ENCODE results near the gene RNF17.
"Not testable (repeated sequence)": the region's sequence is repeated elsewhere in the genome, so short reads cannot be mapped to it uniquely, and the experiment has no call there.

The RNF17 gene, protein sequence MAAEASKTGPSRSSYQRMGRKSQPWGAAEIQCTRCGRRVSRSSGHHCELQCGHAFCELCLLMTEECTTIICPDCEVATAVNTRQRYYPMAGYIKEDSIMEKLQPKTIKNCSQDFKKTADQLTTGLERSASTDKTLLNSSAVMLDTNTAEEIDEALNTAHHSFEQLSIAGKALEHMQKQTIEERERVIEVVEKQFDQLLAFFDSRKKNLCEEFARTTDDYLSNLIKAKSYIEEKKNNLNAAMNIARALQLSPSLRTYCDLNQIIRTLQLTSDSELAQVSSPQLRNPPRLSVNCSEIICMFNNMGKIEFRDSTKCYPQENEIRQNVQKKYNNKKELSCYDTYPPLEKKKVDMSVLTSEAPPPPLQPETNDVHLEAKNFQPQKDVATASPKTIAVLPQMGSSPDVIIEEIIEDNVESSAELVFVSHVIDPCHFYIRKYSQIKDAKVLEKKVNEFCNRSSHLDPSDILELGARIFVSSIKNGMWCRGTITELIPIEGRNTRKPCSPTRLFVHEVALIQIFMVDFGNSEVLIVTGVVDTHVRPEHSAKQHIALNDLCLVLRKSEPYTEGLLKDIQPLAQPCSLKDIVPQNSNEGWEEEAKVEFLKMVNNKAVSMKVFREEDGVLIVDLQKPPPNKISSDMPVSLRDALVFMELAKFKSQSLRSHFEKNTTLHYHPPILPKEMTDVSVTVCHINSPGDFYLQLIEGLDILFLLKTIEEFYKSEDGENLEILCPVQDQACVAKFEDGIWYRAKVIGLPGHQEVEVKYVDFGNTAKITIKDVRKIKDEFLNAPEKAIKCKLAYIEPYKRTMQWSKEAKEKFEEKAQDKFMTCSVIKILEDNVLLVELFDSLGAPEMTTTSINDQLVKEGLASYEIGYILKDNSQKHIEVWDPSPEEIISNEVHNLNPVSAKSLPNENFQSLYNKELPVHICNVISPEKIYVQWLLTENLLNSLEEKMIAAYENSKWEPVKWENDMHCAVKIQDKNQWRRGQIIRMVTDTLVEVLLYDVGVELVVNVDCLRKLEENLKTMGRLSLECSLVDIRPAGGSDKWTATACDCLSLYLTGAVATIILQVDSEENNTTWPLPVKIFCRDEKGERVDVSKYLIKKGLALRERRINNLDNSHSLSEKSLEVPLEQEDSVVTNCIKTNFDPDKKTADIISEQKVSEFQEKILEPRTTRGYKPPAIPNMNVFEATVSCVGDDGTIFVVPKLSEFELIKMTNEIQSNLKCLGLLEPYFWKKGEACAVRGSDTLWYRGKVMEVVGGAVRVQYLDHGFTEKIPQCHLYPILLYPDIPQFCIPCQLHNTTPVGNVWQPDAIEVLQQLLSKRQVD (N-terminal part only)
- 0 to 0.07 reads per million in 2 donors for total RNA-seq

DNA sequence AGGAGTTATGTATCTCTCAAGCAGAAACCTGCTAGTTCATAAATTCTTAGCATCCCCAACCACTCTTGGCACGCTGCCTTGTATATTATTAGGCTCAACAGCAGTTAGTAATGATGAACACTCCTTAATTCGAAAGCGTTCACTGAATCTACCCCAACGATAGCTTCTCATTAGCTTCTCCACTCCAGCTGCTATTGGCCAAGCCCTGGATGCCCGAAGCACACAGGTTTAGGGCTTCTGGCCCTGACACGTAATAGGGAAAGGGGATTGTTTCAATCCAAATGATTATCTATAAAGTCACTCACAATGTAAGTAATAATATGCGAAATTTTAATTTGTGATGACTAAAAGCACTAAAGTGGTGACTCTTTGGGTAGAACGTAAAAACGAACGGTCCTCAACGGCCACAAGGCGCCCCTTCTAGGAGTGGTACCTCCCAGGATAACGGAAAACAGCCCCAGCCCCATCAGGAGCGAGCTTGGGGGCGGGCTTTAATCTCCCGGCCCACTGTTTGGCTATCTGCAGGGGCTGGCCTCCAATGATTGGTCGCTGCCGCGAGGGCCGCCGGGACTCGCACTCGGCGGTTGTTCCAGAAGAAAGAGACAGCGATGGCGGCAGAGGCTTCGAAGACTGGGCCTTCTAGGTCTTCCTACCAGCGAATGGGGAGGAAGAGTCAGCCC, at the start of gene RNF17:
Gene RNF17, plus strand, starts transcription at position 574 of the 680 bp plus-strand sequence. Its CDS starts 35 bp downstream, at position 609.
- DNase-seq, result no peak

DNA sequence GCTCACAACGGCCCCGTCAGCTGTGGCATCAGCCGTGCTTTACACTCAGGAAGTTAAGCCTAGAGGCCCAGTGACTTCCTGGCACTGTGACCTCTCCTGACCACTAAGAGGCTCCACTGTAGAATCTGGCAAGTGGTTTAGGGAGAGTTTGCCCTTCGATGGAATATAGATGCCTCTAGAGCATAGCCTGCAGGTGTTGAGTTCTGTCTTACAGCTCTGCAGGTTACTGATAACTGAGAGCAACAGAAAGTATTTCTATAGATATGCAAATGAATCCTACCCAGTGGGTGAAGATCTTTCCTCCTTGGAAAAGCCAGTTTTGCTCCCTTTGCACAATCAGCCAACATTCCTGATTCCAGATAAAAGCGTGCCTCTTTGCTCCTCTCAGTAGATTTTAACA, 48.0 kb upstream of the RNF17 start:
- DNase-seq, result no peak

DNA sequence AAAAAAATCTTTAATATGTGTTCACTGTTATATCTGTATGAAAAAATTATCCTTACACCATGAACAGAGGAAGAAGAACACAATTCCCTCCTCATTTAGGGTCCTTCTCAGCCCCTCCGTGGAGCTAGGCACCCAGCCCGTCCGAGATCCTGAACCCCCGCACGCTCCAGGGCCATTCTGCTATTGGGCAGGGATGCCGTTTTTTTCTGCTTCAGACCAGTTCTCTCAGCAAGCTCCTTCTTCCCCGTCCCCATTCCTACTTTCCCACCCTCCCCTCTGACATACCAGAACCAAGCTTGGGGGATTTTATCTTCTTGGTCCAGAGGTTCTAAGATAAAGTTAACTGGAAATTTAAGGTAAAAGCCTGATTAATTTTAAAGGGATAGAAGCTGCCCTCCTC, 47.5 kb upstream of the RNF17 start:
- no peak for DNase-seq

DNA sequence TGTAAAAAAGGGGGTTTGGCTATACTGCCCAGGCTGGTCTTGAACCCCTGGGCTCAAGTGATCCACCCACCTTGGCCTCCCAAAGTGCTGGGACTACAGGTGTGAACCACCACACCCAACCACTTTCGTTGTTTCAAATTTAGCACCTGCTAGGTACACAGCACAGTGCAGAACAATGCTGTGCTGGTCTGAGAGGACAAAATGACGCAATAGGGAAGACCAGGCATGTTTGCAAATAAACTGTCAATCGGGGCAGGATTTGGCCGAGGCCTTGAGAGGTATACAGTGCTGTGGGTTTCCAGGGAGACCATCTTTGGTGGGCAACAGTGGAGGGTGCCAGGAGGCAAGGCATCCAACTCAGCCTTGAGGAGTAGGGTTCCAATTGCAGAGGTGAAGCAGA, 46.8 kb upstream of the RNF17 start:
- DNase-seq, result no peak

DNA sequence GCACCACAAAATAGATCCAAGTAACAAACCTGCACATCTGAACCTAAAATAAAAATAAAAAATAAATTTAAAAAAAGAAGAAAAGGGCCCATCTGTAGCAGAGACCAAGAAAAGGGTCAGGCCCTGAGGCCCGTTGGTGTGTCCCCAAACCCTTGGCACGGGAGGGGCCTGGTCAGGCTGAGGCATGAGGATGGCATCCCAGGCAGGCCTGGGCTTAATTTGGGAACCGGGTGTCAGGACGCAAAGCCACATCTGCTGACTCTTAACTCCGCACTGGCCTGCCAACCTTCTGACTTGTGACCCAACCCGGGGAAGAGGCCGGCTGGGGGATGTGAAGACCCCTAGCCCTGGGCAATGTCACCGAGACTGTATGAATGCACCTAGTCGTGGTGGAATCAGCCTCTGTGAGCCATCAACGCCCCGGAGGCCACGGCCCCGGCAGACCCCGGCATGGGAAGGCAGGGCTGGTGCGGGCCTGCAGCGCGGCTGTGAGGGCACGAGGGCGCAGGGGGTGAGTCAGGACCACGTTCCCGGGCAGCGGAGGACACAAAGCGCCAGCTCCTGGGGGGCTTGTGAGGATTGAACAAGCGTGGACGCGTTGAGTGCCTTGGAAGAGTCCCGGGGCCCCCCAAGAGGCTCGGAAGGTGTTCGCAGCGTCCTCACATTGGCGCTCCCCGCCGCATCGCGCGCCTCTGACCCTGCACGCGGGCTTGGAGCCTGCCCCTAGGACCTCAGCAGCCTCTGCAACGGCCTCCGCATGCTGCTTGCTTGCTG, 45.6 kb upstream of the RNF17 start:
- DNase-seq, result no peak

DNA sequence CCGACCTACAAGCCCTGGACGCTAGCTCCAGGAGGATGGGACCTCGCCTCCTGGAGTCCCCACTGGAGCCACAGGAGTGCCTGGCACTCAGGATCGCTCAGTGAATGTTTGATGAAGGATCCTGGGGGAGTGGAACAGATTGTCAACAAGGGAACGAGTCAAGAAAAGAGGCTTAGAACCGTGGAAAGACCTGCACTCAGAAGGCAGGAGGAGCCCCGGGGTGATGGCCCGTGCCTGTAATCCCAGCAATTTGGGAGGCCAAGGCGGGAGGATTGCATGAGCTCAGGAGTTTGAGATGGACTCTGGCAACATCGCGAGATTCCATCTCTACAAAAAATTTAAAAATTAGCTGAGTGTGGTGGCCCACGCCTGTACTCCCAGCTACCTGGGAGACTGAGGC, 44.8 kb upstream of the RNF17 start:
- DNase-seq, result no peak

DNA sequence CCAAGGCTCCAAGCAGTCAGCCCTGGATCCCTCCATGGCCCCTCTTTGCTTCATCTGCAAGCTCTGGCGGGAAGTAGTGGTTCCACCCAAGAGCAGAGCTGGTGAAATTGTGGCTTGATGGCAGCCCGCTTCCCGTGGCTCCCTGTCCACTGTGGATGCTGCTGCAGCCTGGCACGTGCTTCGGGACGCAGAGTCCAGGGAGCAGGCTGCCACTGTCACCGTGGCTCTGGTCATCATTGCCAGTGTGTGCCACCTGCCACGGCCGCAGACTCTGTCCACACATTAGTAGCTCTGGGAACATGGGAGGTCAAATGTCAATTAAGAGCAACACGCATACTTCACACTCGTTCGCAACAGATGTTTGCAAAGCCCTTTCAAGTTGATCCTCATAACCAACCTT, 40.8 kb upstream of the RNF17 start:
- no peak for DNase-seq

DNA sequence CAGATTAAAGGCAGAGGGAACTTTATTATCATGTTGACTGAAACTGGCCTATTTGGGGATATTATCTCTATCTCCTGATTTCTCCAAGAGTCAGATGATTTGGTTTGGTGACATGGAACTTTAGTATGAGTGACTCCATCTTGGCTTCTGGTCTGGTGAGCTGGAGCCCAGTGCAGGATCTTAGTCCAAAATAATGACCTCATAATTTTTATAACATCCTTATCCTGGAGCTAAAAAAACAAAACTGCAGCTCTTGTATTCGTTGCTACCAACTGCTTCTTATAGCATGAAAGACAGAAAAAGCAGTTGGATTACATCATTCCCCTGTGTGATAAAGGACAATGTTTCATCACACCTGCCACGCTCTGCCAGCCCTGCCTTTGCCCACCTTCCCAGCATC, 39.3 kb upstream of the RNF17 start:
- no peak for DNase-seq

DNA sequence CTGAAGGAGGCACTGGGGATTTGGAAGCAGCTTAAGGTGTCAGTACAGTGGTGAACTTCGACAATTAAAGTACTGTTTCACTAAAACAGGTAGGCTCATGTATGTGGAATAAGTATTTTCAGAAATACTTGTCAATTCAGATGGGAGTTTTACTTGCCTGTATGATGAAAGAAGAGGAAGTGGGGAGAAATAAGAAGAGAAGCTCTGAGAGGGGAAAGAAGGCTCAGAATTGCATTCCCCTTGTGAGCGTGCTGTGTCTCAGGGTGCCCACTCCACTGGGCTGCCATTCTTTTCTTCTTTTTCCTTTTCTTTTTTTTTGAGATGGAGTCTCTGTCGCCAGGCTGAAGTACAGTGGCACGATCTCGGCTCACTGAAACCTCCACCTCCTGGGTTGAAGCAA, 38.6 kb upstream of the RNF17 start:
- DNase-seq, result no peak

DNA sequence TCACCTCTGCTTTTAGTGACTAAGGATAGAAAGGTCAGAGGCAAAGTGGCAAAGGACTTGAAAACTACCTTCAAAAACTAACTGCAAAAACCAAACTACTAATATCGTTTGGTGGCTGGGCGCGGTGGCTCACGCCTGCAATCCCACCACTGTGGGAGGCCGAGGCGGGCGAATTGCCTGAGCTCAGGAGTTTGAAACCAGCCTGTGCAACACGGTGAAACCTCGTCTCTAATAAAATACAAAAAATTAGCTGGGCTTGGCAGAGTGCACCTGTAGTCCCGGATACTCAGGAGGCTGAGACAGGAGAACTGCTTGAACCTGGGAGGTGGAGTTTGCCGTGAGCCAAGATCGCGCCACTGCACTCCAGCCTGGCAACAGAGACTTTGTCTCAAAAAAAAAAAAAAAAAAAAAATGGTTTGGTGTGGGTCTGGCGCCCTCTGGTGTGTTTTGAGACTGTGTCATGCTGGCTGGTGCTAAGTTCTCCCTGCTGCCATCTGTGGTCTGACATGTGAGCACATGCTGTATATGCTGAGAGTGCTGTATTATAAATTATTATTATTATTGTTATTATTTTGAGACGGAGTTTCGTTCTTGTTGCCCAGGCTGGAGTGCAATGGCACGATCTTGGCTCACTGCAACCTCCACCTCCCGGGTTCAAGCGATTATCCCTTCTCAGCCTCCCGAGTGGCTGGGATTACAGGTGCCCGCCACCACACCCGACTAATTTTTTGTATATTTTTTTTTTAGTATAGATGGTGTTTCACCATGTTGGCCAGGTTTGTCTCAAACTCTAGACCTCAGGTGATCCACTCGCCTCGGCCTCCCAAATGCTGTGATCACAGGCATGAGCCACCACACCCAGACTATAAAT, 36.0 kb upstream of the RNF17 start:
- peak; percentile 54 for DNase-seq

DNA sequence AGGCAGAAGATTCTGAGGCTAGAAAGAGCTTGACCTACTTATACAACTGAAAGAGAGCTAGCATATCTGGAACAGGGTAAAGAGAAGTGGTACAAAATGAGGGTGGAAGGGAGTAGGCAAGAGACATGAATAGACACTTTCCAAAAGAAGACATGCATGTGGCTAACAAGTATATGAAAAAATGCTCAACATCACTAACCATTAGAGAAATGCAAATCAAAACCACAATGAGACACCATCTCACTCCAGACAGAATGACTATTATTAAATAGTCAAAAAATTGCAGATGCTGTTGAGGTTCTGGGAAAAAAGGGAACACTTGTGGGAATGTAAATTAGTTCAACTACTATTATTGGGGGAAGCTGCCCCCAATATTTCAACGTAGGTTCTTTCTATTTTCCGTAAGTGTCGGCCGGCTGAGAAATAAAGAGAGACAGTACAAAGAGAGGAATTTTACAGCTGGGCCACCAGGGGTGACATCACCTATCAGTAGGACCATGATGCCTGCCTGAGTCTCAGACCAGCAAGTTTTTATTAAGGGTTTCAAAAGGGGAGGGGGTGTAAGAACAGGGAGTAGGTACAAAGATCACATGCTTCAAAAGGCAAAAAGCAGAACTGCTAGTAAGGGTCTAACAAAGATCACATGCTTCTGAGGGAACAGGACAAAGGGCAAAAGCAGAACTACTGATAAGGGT, 32.9 kb upstream of the RNF17 start:
- DNase-seq, result not testable (repeated sequence)

DNA sequence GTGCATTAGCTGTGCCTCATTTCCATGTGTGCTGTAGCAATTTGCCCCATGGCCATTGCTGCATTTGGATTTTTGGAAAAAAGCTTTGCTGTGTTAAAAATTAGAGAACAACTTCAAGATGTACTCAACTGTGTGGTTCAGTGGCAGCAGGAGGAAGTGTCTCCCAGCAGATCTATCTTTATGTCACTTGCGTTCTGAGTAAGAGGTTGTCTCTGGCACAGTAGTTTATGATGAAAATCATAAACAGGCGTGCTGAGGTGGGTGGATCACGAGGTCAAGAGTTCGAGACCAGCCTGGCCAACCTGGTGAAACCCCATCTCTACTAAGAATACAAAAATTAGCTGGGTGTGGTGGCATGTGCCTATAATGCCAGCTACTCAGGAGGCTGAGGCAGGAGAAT, 29.0 kb upstream of the RNF17 start:
- DNase-seq, result no peak

DNA sequence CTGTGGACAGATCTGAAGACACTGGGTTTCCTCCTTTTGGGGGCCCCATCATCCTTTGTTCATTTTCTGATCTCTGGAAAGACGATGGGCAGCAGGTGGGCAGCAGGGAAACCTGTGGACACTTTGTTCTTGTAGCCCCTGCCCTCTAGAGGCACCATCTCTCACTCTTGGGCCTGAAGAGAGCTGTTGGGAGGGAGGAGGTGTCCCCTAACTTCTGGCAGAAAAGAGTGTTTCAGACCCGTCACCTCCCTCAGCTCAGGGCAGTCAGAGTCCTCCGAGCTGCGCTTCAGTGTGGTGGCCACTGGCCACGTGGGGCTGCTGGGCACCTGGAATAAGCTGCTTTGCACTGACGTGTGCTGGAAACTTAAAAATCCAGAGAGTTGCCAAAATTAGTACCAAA, 26.9 kb upstream of the RNF17 start:
- no peak for DNase-seq

DNA sequence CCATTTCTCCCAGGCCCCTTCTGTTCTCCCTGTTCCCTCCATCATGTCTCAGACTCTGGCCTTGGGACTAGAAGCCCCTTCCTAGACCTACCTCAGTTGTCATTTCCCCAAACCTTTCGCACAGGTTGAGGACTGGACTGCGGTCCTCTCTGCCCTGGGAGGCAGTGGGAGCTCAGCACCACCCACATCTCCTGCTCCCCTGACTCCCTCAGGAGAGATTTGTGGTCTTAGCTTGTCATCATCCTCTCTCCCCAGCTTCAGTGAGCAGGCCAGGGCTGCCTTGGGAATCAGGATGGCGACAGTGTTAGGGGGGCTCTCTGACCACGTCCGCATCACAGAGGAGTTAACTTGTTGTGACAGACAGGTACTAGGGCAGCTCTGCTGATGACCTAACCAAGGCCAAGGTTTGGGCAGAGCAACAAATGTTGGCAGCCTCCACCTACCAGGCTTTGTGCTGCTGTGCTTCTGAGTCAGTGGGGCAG, 25.6 kb upstream of the RNF17 start:
- DNase-seq, result no peak

DNA sequence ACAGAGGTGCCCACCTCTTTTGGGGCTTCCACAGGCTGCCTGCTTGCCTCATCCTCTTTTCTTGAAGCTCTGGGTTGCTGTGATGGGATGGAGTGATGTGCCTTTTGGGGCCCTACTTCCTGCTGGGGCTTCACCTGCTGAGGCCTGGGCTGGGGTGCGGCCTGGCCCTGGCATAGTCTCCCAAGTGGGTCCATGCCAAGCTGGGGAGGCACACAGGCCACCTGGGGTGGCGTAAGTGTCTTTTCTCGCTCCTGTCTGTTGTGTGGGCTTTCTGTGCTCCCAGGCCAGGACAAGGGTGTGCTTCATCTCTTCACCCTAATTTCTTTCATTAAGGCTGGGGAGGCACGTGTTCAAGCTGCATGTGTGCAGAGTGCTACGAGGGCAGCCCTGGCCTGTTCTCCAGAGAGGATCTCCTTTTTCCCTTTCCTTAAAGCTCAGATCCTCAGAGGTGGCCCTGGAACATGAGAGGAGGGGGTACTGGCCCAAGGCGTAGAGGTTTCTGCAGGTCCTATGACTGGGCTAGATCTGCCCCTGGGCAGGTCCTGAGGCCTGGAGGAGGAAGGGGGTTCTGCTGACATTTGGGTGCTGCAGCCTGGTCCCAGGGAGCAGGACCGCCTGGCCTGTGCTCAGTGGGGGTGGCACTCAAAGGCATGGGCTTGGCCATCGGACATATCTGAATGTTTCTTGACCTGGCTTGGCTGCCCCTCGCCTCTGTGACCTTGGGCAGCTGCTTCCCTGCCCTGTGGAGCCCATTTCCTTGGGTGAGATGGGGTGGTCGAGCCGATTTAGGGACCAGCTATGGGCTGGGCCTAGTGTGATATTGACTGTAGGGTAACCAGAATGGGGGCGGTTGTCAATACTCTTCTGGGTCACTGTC, 23.7 kb upstream of the RNF17 start:
- no peak for DNase-seq

DNA sequence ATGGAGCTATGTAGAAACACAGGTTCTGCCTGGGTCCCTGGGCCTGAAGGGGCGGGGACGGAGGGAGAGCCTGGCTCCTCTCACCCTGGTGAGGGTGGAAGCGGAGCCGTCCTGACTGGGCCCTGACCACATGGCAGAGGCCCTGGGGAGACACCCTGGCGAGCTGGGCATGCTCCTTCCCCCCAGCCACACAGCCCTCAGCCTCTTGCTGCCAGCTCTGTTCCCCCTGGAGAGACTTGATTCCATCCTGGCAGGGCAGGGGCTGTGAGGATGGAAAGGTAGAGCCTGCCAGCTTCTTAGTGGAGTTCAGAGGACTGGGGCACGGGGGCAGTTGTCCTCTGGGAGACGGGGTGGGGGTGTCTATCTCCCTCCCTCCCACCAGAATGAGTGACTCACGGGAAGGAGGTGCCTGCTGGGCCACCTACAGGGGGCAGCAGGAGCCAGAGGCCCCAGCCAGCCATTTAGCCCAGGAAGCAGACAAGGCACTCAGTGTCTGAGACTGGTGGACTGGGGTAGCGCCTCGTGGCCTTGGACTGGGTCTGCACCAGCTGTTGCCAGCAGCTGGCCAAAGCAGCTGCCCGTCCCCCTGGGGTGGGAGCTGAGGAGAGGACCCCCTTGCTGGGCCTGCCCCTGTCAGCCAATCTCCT, 22.8 kb upstream of the RNF17 start:
- no peak for DNase-seq

DNA sequence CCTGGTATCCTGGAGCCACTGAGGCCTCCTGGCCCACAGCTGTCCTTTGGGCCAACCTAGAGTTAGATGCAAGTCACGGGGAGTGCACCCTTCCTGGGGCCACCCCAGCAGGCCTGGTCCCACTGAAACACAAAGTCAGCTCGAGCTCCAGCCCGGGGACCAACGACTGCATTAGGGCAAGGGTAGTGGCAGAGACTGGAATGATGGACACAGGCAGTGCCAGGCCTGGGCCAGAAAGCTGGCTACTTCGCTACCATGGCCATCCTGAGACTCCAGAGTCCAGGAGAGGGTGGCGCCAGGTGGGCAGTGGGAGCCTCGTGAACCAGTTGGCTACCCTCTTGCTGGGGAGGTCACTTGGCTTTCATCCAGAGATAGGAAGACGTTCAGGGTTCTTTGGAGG, 22.2 kb upstream of the RNF17 start:
- no peak for DNase-seq

DNA sequence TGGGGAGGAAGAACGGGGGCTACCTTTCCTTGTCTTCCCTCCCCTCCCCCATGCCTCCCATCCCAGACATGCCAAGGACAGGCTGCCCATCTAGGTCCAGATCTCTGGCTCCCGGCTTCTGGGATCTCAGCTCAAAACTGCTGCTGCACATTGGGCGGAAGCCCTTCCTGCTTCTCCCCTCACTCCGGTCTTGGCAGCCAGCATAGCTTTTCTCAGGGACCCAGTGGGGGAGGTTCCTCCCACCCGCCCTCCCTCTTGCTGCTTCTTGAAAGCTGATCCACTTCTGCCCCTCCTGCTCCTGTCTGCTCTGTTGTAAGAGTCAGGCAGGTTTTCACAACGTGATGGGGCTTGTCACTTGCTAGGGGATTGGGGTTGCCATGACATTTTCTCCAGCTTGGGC, 21.7 kb upstream of the RNF17 start:
- DNase-seq, result no peak

Data from T-helper 9 cell (primary cell).